Right lobe of liver (tissue), 4 donors: Measurements from ENCODE around the gene ARFIP1.

ENCODE experiments used
- POLR2A ChIP-seq: fragments of 450-650 bp; IDR thresholded peaks from one replicate; pipeline ENCODE4 v1.6.1; 2017; ENCODE audit warnings: antibody characterized with exemption, mild to moderate bottlenecking
- TF ChIP-seq, protein P1 (sequence below), 4 donors: fragments of 200-600 bp in 3 of 4; fragments of 450-650 bp in 1 of 4; IDR thresholded peaks; one replicate each; pipeline versions ENCODE4 v1.5.1 to v1.8.0; 2016 to 2022; ENCODE audit warnings: antibody characterized with exemption in 4 of 4, mild to moderate bottlenecking in 2 of 4
- donor health status: DM: no; HTN: no; CAD: no.
- donor health status: DM: no; HTN: no; CAD: no.
- donor health status: DM: no; HTN: yes; CAD: no.

DNA sequence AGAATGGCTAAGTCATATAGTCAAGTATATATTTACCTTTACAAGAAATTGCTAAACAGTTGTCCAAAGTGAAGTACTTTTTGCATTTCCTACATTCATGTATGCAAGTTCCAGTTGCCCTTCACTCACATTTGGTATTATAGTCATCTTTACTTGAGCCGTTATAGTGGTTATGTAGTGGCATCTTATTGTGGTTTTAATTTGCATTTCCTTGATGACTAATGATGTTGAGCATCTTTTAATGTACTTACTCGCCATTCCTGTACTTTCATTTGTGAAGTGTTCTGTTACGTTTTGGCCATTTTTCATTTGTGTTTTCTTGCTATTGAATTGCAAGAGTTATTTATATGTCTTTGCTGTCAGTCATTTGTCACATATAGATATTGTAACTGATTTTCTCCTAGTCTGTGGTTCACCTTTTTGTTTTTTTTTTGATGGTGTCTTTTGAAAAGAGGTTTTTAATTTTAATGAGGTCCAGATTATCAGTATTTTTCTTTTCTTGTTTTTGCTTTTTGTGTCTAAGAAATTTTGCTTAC lies 27.6 kb downstream of the ARFIP1 start:
- TF ChIP-seq, protein P1, sequence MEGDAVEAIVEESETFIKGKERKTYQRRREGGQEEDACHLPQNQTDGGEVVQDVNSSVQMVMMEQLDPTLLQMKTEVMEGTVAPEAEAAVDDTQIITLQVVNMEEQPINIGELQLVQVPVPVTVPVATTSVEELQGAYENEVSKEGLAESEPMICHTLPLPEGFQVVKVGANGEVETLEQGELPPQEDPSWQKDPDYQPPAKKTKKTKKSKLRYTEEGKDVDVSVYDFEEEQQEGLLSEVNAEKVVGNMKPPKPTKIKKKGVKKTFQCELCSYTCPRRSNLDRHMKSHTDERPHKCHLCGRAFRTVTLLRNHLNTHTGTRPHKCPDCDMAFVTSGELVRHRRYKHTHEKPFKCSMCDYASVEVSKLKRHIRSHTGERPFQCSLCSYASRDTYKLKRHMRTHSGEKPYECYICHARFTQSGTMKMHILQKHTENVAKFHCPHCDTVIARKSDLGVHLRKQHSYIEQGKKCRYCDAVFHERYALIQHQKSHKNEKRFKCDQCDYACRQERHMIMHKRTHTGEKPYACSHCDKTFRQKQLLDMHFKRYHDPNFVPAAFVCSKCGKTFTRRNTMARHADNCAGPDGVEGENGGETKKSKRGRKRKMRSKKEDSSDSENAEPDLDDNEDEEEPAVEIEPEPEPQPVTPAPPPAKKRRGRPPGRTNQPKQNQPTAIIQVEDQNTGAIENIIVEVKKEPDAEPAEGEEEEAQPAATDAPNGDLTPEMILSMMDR (IDR thresholded peaks at IDR 0.05): no peak
- no peak for TF ChIP-seq POLR2A
